Stomach (tissue), 4 donors: Measurements from ENCODE around the gene ASPG.

Experiments used
- EP300 ChIP-seq: sonication (generic); formaldehyde crosslinking; IDR thresholded peaks from one replicate; pipeline ENCODE4 v1.6.1; 2017; ENCODE audit warnings: antibody characterized with exemption
- POLR2A ChIP-seq, 4 donors: fragments of 450-650 bp; IDR thresholded peaks; one replicate each; pipeline ENCODE4 v1.6.1; 2016; ENCODE audit warnings: antibody characterized with exemption in 4 of 4, control low read depth in 2 of 4, mild to moderate bottlenecking in 1 of 4, moderate library complexity in 1 of 4
- POLR2AphosphoS5 ChIP-seq, 3 donors: sonication (generic); formaldehyde crosslinking; IDR thresholded peaks; one replicate each; pipeline ENCODE4 v1.6.1; 2016; ENCODE audit warnings: antibody characterized with exemption in 3 of 3
- TF ChIP-seq, protein P1 (sequence below), 7 experiments: fragments of 450-650 bp in 4 of 7; fragments of 200-600 bp in 3 of 7; sonication (generic) in 3 of 7; IDR thresholded peaks; one replicate each; pipeline ENCODE4 v1.5.1; 2016 to 2019; ENCODE audit warnings: antibody characterized with exemption in 7 of 7, control low read depth in 2 of 7, mild to moderate bottlenecking in 1 of 7

DNA sequence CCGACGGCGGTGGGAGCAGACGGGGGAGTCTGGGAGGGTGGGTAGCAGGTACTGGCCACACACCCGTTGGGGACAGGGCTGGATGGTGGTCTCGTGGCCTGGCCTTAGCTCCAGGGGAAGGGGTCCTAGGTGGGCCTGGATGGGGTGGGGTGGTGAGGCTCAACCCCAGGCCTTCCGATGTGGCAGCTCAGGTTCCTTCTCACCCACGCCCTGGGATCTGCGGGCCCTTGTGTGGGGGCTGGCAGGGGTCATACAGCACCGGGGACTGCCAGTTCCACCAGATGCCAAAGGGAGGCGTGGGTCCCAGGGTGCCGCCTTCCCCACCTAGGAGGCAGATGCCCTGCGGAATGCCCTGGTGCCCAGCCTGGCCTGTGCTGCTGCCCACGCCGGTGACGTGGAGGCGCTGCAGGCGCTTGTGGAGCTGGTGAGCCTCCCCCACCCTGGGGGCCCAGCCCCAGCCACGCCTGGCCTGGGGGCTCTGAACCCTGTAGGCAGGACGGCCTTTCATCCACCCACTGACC, 21.0 kb downstream of the ASPG start:
- TF ChIP-seq, protein P1, sequence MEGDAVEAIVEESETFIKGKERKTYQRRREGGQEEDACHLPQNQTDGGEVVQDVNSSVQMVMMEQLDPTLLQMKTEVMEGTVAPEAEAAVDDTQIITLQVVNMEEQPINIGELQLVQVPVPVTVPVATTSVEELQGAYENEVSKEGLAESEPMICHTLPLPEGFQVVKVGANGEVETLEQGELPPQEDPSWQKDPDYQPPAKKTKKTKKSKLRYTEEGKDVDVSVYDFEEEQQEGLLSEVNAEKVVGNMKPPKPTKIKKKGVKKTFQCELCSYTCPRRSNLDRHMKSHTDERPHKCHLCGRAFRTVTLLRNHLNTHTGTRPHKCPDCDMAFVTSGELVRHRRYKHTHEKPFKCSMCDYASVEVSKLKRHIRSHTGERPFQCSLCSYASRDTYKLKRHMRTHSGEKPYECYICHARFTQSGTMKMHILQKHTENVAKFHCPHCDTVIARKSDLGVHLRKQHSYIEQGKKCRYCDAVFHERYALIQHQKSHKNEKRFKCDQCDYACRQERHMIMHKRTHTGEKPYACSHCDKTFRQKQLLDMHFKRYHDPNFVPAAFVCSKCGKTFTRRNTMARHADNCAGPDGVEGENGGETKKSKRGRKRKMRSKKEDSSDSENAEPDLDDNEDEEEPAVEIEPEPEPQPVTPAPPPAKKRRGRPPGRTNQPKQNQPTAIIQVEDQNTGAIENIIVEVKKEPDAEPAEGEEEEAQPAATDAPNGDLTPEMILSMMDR (IDR thresholded peaks at IDR 0.05): no peak
- TF ChIP-seq EP300 (no peak), POLR2A (IDR thresholded peaks at IDR 0.05) (no peak), POLR2AphosphoS5 (IDR thresholded peaks at IDR 0.05) (no peak)
